DOHH2 (cell line): ENCODE measurements around the gene NUP160.

Experiments
- H3F3A ChIP-seq: fragments of 200-600 bp; sonication (generic), shearing (Covaris generic); 2 replicates; pipeline ENCODE4 v1.6.0; 2016; ENCODE audit warnings: antibody characterized with exemption, mild to moderate bottlenecking; ENCODE audit not compliant: control insufficient read depth, insufficient read depth
- H3K27ac ChIP-seq: fragments of 200-600 bp; sonication (generic); 2 replicates; pipeline ENCODE4 v1.5.1; 2014; ENCODE audit warnings: low read depth, mild to moderate bottlenecking, low read length, moderate library complexity
- H3K27me3 ChIP-seq: fragments of 200-600 bp; sonication (generic); 2 replicates; pipeline ENCODE4 v1.6.1; 2014; ENCODE audit warnings: mild to moderate bottlenecking, low read length, mixed read lengths; ENCODE audit not compliant: control insufficient read depth
- H3K36me3 ChIP-seq: fragments of 200-600 bp; sonication (generic); 2 replicates; pipeline ENCODE4 v1.6.1; 2014; ENCODE audit warnings: mild to moderate bottlenecking, low read length, moderate library complexity, mixed read lengths; ENCODE audit not compliant: control insufficient read depth
- H3K4me1 ChIP-seq: fragments of 200-600 bp; sonication (generic); 2 replicates; pipeline ENCODE4 v1.6.1; 2014; ENCODE audit warnings: mild to moderate bottlenecking, low read length, mixed read lengths; ENCODE audit not compliant: control insufficient read depth
- H3K4me2 ChIP-seq: fragments of 200-600 bp; sonication (generic); 2 replicates; pipeline ENCODE4 v1.6.0; 2014; ENCODE audit warnings: mild to moderate bottlenecking, low read length, moderate library complexity
- H3K4me3 ChIP-seq: fragments of 200-600 bp; sonication (generic); 2 replicates; pipeline ENCODE4 v1.5.1; 2014; ENCODE audit warnings: mild to moderate bottlenecking, low read length, mixed read lengths
- H3K79me2 ChIP-seq: fragments of 200-600 bp; sonication (generic); 2 replicates; pipeline ENCODE4 v1.6.1; 2014; ENCODE audit warnings: mild to moderate bottlenecking, low read length, mixed read lengths; ENCODE audit not compliant: control insufficient read depth
- H3K9me2 ChIP-seq: fragments of 200-600 bp; sonication (generic); replicated peaks from 2 replicates; pipeline ENCODE4 v1.6.1; 2014; ENCODE audit warnings: mild to moderate bottlenecking, low read length, mixed read lengths; ENCODE audit not compliant: control insufficient read depth
- H3K9me3 ChIP-seq: fragments of 200-600 bp; sonication (generic); 2 replicates; pipeline ENCODE4 v1.6.1; 2014; ENCODE audit warnings: antibody characterized with exemption, low read length, mixed read lengths; ENCODE audit not compliant: control insufficient read depth, insufficient read depth
- H4K20me1 ChIP-seq: fragments of 200-600 bp; sonication (generic); 2 replicates; pipeline ENCODE4 v1.6.0; 2014; ENCODE audit warnings: low read depth, mild to moderate bottlenecking, antibody characterized with exemption, low read length, moderate library complexity; ENCODE audit not compliant: control insufficient read depth, insufficient read depth
- CTCF ChIP-seq: fragments of 200-600 bp; sonication (generic); IDR thresholded peaks from one replicate; pipeline ENCODE4 v1.5.1; 2014; ENCODE audit warnings: antibody characterized with exemption, mild to moderate bottlenecking, low read depth, low read length; ENCODE audit not compliant: poor library complexity, severe bottlenecking
- EZH2phosphoT487 ChIP-seq: fragments of 200-600 bp; sonication (generic); IDR thresholded peaks from 2 replicates; pipeline ENCODE4 v1.6.1; 2017; ENCODE audit warnings: borderline replicate concordance, mild to moderate bottlenecking, antibody characterized with exemption, low read length, moderate library complexity, mixed read lengths

NUP160 gene

GRCh38 chr11:47852053-47852452 is 3.9 kb upstream of the NUP160 start:
- Histone ChIP-seq H3K27me3 (peaks cover 24% of the 10 kb centered on the region), H3K27ac (no peak overlapping the region), H3K79me2 (peaks cover 10% of the 10 kb centered on the region), H3K4me1 (peaks cover 75% of the 10 kb centered on the region), H3K9me3 (no peaks in the 10 kb centered on the region), H3K36me3 (peaks cover 6% of the 10 kb centered on the region), H3K9me2 (no peaks in the 10 kb centered on the region), H3K4me2 (no peak overlapping the region), H3K4me3 (no peak overlapping the region), H3F3A (peaks cover 19% of the 10 kb centered on the region), H4K20me1 (peaks cover 14% of the 10 kb centered on the region; the same call in 1 of the 2 replicates)
- TF ChIP-seq EZH2phosphoT487 (no peak), CTCF (no peak)

DNA sequence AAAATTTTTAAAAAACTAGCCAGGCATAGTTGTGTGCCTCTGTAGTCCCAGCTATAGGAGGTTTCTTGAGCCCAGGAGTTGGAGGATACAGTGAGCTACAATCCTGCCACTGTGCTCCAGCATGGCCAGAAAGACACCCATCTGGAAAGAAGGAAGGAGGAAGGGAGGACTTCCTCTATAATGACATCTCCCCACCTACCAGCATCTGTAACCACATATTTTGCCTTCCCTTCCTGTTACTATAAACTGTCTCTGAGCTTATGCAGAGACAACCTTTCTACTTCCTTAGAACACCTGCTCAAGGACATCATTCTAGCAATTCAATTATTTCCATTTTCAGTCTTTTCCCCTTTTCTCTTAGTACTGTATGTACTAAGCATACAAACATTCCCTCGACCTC is 2.2 kb upstream of the NUP160 start:
- Histone ChIP-seq H3K4me1 (peaks cover 71% of the 10 kb centered on the region), H3K27me3 (peaks cover 18% of the 10 kb centered on the region), H3K9me2 (no peaks in the 10 kb centered on the region), H3K4me3 (peak overlapping the region; percentile 1), H3F3A (peaks cover 18% of the 10 kb centered on the region), H3K4me2 (peak overlapping the region; percentile 53), H3K36me3 (peaks cover 23% of the 10 kb centered on the region), H3K79me2 (peaks cover 28% of the 10 kb centered on the region), H3K27ac (peak overlapping the region; percentile 20), H4K20me1 (peaks cover 14% of the 10 kb centered on the region; the same call in 1 of the 2 replicates), H3K9me3 (no peaks in the 10 kb centered on the region)
- no peak for TF ChIP-seq EZH2phosphoT487
- no peak for TF ChIP-seq CTCF

DNA sequence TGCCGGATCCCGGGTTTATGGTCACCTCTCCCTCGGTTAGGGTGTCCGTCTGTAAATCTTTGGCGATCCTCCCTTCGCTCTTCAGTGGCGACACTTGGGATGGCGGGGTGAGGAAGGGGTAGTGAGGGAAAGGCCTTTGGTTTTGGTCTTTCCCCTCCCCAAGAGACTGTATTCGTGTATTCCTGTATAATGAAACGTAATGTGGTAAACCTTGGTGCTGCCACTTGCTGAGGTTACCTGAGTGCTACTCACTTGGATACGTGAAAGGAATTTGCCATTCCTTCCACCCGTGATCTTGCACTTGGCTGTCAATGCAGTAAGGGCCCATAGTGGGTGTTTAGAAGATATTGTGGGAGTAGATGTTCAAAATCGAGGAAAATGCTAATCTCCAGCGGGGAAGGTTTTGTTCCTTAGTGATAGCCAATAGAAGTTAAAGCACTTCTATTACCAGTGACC is 578 bp upstream of the NUP160 start:
- no peaks in the 10 kb centered on the region for H3K9me2 ChIP-seq
- H3K9me3 ChIP-seq: no peaks in the 10 kb centered on the region
- H3K4me2 ChIP-seq: peak overlapping the region; percentile 94
- TF ChIP-seq EZH2phosphoT487 (no peak), CTCF (no peak)
- H3K36me3 ChIP-seq: peaks cover 35% of the 10 kb centered on the region
- H3K27ac ChIP-seq: no peak overlapping the region
- peak overlapping the region; percentile 98 for H3K4me3 ChIP-seq
- H3K79me2 ChIP-seq: peaks cover 40% of the 10 kb centered on the region
- H3K27me3 ChIP-seq: peaks cover 18% of the 10 kb centered on the region
- peaks cover 14% of the 10 kb centered on the region; the same call in 1 of the 2 replicates for H4K20me1 ChIP-seq
- peaks cover 15% of the 10 kb centered on the region for H3F3A ChIP-seq
- peaks cover 60% of the 10 kb centered on the region for H3K4me1 ChIP-seq

DNA sequence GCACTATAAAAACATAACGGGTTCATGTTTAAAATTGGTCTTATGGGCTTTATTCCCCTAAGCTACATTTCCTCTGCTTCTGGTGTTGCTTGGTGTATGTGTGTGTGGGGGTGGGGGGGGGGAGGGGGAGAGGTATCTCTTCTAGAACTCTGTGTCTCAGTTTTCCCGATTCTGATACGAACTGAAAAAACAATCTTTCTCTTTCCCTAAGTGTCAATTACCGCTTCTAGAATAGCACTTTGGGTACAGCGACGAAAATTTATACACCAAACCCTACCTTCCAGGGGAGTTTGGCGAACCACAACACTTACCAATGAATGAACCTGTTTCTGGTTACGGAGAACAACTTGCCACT is 636 bp downstream of the NUP160 start:
- no peak for TF ChIP-seq CTCF
- no peak for TF ChIP-seq EZH2phosphoT487
- peaks cover 46% of the 10 kb centered on the region for H3K36me3 ChIP-seq
- peak overlapping the region; percentile 31 for H3K27ac ChIP-seq
- no peaks in the 10 kb centered on the region for H3K9me3 ChIP-seq
- no peaks in the 10 kb centered on the region for H3K9me2 ChIP-seq
- peaks cover 51% of the 10 kb centered on the region for H3K4me1 ChIP-seq
- peaks cover 16% of the 10 kb centered on the region for H3K27me3 ChIP-seq
- H4K20me1 ChIP-seq: peaks cover 14% of the 10 kb centered on the region; the same call in 1 of the 2 replicates
- peaks cover 15% of the 10 kb centered on the region for H3F3A ChIP-seq
- peak overlapping the region; percentile 98 for H3K4me3 ChIP-seq
- H3K79me2 ChIP-seq: peaks cover 48% of the 10 kb centered on the region
- H3K4me2 ChIP-seq: peak overlapping the region; percentile 94
